OCI-LY7 (cell line): ENCODE measurements around the gene ZNF681.

Experiments
- CTCF ChIP-seq: fragments of 200-600 bp; sonication (generic); conservative IDR thresholded peaks from 2 replicates; pipeline ENCODE4 v1.5.1; 2014; ENCODE audit warnings: mild to moderate bottlenecking, antibody characterized with exemption, low read length, moderate library complexity, mixed read lengths
- EZH2phosphoT487 ChIP-seq: fragments of 200-600 bp; sonication (generic); IDR thresholded peaks from 2 replicates; pipeline ENCODE4 v1.6.1; 2018; ENCODE audit warnings: low read depth, borderline replicate concordance, mild to moderate bottlenecking, mixed run types, antibody characterized with exemption, low read length, moderate library complexity, mixed read lengths

GRCh38 chr19:23790641-23791488, 32.2 kb upstream of the ZNF681 start:
- TF ChIP-seq CTCF, result no peak
- TF ChIP-seq EZH2phosphoT487, result no peak
